HepG2 (cell line): ENCODE data around the gene NEGR1. TPM values are rescaled to one million over a fixed set of nuclear protein-coding genes. Genes with fewer than 3 reads are reported as not detected.

Source experiments
- ATAC-seq: fragments of 200-7000 bp; cut with Tn5 transposase; 3 replicates; pipeline ENCODE4 v1.9.1; 2020; ENCODE audit warnings: mild to moderate bottlenecking, moderate library complexity
- BruUV-seq: library from RNA; stranded (reverse); fragments of 400-500 nt; replicated peaks from 2 replicates; lab custom pipeline; 2021; lab: Mats Ljungman, UMichigan
- CTCF ChIA-PET: fragments of 300-600 bp; formaldehyde crosslinking; extraction: SDS; loops from one replicate; lab custom pipeline; 2021; ENCODE audit warnings: low total read pairs, inconsistent platforms, low intra/inter-chr PET ratio; lab: Yijun Ruan, JAX
- POLR2A ChIA-PET: fragments of 350-600 bp; sonication (Branson Sonifier 250); formaldehyde crosslinking; loops from one replicate; lab custom pipeline; 2020; ENCODE audit warnings: antibody characterized with exemption, inconsistent platforms; lab: Yijun Ruan, JAX
- DNase-seq: peaks from one replicate; pipeline ENCODE4 v3.0.0-alpha.2; 2015; ENCODE audit warnings: low spot score
- FAIRE-seq: peaks from 3 replicates; lab custom pipeline; 2011; peaks lifted over from hg19 to GRCh38; lab: Jason Lieb, UNC
- H2AFZ ChIP-seq: one replicate; pipeline ENCODE4 v1.6.1; 2011; ENCODE audit warnings: low read length, inconsistent platforms
- H3K27ac ChIP-seq: fragments of 300-600 bp; 3 replicates; pipeline ENCODE4 v1.8.0; 2011; ENCODE audit warnings: mixed run types, mild to moderate bottlenecking, mixed read lengths, low read length, inconsistent platforms; ENCODE audit not compliant: insufficient read depth; ENCODE audit errors: extremely low read length
- H3K27me3 ChIP-seq, 2 experiments: fragments of 200-600 bp in 1 of 2; 2 replicates in 1 of 2; 3 replicates in 1 of 2; pipeline versions ENCODE4 v1.6.0 to v1.8.0; 2011; ENCODE audit warnings: low read length in 2 of 2, mild to moderate bottlenecking in 2 of 2, moderate library complexity in 2 of 2, inconsistent platforms in 1 of 2; ENCODE audit not compliant: insufficient read depth in 2 of 2, control insufficient read depth in 1 of 2
- H3K36me3 ChIP-seq, 2 experiments: fragments of 200-600 bp in 1 of 2; replicated peaks in 1 of 2; 2 replicates in 1 of 2; 3 replicates in 1 of 2; pipeline versions ENCODE4 v1.5.1 to v1.8.0; 2011; ENCODE audit warnings: low read length in 2 of 2, inconsistent platforms in 1 of 2; ENCODE audit not compliant: insufficient read depth in 2 of 2, control insufficient read depth in 1 of 2
- H3K4me1 ChIP-seq: 2 replicates; pipeline ENCODE4 v1.5.1; 2012; ENCODE audit warnings: low read length, inconsistent platforms; ENCODE audit not compliant: insufficient read depth
- H3K4me2 ChIP-seq: 2 replicates; pipeline ENCODE4 v1.6.0; 2011; ENCODE audit warnings: low read depth, low read length, inconsistent platforms
- H3K4me3 ChIP-seq, 3 experiments: fragments of 200-600 bp in 1 of 3; sonication (generic), shearing (Covaris generic) in 1 of 3; replicated peaks in 1 of 3; 2 replicates each; pipeline ENCODE4 v1.5.1; 2011 to 2016; ENCODE audit warnings: low read length in 3 of 3, inconsistent platforms in 2 of 3, low read depth in 2 of 3, mild to moderate bottlenecking in 2 of 3, control low read depth in 1 of 3, mixed read lengths in 1 of 3; ENCODE audit not compliant: insufficient read depth in 1 of 3
- H3K79me2 ChIP-seq: one replicate; pipeline ENCODE4 v1.6.1; 2011; ENCODE audit warnings: low read length, inconsistent platforms; ENCODE audit not compliant: insufficient read depth
- H3K9ac ChIP-seq: 2 replicates; pipeline ENCODE4 v1.6.0; 2011; ENCODE audit warnings: mild to moderate bottlenecking, low read depth, low read length, inconsistent platforms; ENCODE audit not compliant: insufficient read depth
- H3K9me3 ChIP-seq: 2 replicates; pipeline ENCODE4 v1.5.1; 2012; ENCODE audit warnings: mild to moderate bottlenecking, low read length
- H4K20me1 ChIP-seq: 2 replicates; pipeline ENCODE4 v1.6.0; 2011; ENCODE audit warnings: inconsistent platforms, mild to moderate bottlenecking, low read length, moderate library complexity; ENCODE audit not compliant: insufficient read depth
- ARNT ChIP-seq: fragments of 450-650 bp; IDR thresholded peaks from 2 replicates; pipeline ENCODE4 v1.6.1; 2017
- BORCS8-MEF2B ChIP-seq: sonication (generic); formaldehyde crosslinking; IDR thresholded peaks from 2 replicates; pipeline ENCODE4 v1.8.0; 2022; ENCODE audit warnings: mild to moderate bottlenecking, missing genetic modification reagents
- MAFK ChIP-seq, 2 experiments: IDR thresholded peaks in 1 of 2; conservative IDR thresholded peaks in 1 of 2; 2 replicates each; pipeline ENCODE4 v1.6.1; 2011; ENCODE audit warnings: improper control_type of control experiment in 2 of 2, low read length in 2 of 2
- RBAK ChIP-seq: sonication (generic); formaldehyde crosslinking; IDR thresholded peaks from 2 replicates; pipeline ENCODE4 v1.5.1; 2020; ENCODE audit warnings: mild to moderate bottlenecking, missing genetic modification reagents
- TEAD3 ChIP-seq: optimal IDR thresholded peaks from 2 replicates; pipeline ENCODE3; 2016; ENCODE audit warnings: borderline replicate concordance
- ZMYM3 ChIP-seq: sonication (generic); formaldehyde crosslinking; IDR thresholded peaks from 2 replicates; pipeline ENCODE4 v1.5.1; 2020; ENCODE audit warnings: mild to moderate bottlenecking, missing genetic modification reagents
- ZNF260 ChIP-seq: sonication (generic); formaldehyde crosslinking; IDR thresholded peaks from 2 replicates; pipeline ENCODE4 v1.4.0; 2020; ENCODE audit warnings: missing genetic modification reagents, low read depth, mild to moderate bottlenecking, borderline replicate concordance
- ZNF34 ChIP-seq: sonication (generic); formaldehyde crosslinking; IDR thresholded peaks from 2 replicates; pipeline ENCODE4 v1.4.0; 2020; ENCODE audit warnings: mild to moderate bottlenecking, missing genetic modification reagents, borderline replicate concordance
- ZNF615 ChIP-seq: sonication (generic); formaldehyde crosslinking; IDR thresholded peaks from 2 replicates; pipeline ENCODE4 v1.5.0; 2020; ENCODE audit warnings: mild to moderate bottlenecking, missing genetic modification reagents, borderline replicate concordance
- ZNF652 ChIP-seq: IDR thresholded peaks from 2 replicates; pipeline ENCODE4 v1.6.1; 2016; ENCODE audit warnings: low read depth, borderline replicate concordance
- ZNF703 ChIP-seq: sonication (generic); formaldehyde crosslinking; IDR thresholded peaks from 2 replicates; pipeline ENCODE4 v1.5.1; 2020; ENCODE audit warnings: missing genetic modification reagents, mild to moderate bottlenecking, moderate library complexity, borderline replicate concordance
- ZSCAN12 ChIP-seq: sonication (generic); formaldehyde crosslinking; IDR thresholded peaks from 2 replicates; pipeline ENCODE4 v1.9.0; 2021; ENCODE audit warnings: mild to moderate bottlenecking, missing genetic modification reagents
- in situ Hi-C: cut with HindIII; loops from 2 replicates; pipeline ENCODE4 v1.10.0; 2017; ENCODE audit warnings: low pct_unique_long_range_greater_than_20kb; ENCODE audit not compliant: extremely low pct_ligation_motif_present
- intact Hi-C: fragments of 100-400 bp; cut with micrococcal nuclease; formaldehyde crosslinking; loops from one replicate; pipeline ENCODE4 v1.10.0; 2022; ENCODE audit not compliant: unreplicated experiment
- polyA plus RNA-seq, 8 experiments: library from polyadenylated mRNA; depleted of rRNA in 3 of 8; stranded (reverse) in 7 of 8; unstranded in 1 of 8; fragments of >200 nt; fragmentation: Illumina TruSeq in 4 of 8; extraction: Trizol in 4 of 8; gene quantifications; 2 replicates each; pipeline versions ENCODE4 v1.2.1 to v1.2.3, GENCODE V29; 2011 to 2016; ENCODE audit warnings: low read depth in 4 of 8, missing spikeins in 1 of 8, mixed read lengths in 1 of 8; ENCODE audit not compliant: insufficient read depth in 1 of 8
- total RNA-seq, 5 experiments: library from RNA; depleted of rRNA; stranded (reverse); fragments of >200 nt; fragmentation: Illumina TruSeq; extraction: Trizol; gene quantifications; 2 replicates each; pipeline ENCODE4 v1.2.3, GENCODE V29; 2016; ENCODE audit warnings: low read depth in 1 of 5
- TF ChIP-seq, protein P1 (sequence below): sonication (generic); formaldehyde crosslinking; IDR thresholded peaks from 2 replicates; pipeline ENCODE4 v1.5.1; 2020; ENCODE audit warnings: missing genetic modification reagents, mild to moderate bottlenecking, borderline replicate concordance
- TF ChIP-seq, protein P2 (sequence below): sonication (generic); formaldehyde crosslinking; IDR thresholded peaks from 2 replicates; pipeline ENCODE4 v1.9.0; 2021; ENCODE audit warnings: missing genetic modification reagents, borderline replicate concordance
- TF ChIP-seq, protein P3 (sequence below): IDR thresholded peaks from 2 replicates; pipeline ENCODE4 v1.6.1; 2016; ENCODE audit warnings: low read depth, missing genetic modification reagents, missing compliant biosample characterization
- TF ChIP-seq, protein P4 (sequence below): sonication (generic); formaldehyde crosslinking; IDR thresholded peaks from 2 replicates; pipeline ENCODE4 v1.8.1; 2023; ENCODE audit warnings: mild to moderate bottlenecking, missing genetic modification reagents

The NEGR1 gene
- total and polyA plus RNA-seq, 2 of the 13 experiments (the other 11 are each of a cell fraction or from before 2014, with no cell fraction given), result not detected

DNA sequence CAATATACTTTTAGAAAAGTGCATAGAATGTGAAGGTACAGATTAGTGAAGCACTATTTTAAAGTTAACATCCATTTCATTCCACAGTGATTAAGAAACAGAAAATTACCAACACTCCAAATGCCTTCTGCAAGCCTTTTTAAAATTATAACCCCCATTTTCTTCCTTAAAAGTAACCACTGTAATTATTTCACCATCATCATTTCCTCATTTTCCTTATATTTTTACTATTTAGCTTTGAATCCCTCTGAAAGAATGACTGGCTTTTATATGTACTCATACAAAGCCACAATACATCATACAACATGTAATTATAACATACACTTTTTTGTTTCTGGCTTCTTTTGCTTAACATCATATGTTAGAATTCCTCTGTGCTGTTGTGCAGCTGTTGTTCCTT lies 6.5 kb upstream of the NEGR1 start:
- BruUV-seq, result no TSS peak
- FAIRE-seq (no peak), ATAC-seq (no peak), DNase-seq (no peak)
- Histone ChIP-seq H3K9ac (no peak overlapping the region), H4K20me1 (no peaks in the 10 kb centered on the region), H3K9me3 (no peaks in the 10 kb centered on the region), H3K4me3 (no peak overlapping the region), H2AFZ (no peak overlapping the region), H3K4me1 (peaks cover 11% of the 10 kb centered on the region), H3K36me3 (no peaks in the 10 kb centered on the region), H3K4me2 (no peak overlapping the region), H3K79me2 (no peaks in the 10 kb centered on the region), H3K27me3 (peaks cover 0 to 15% of the 10 kb centered on the region in 2 experiments; a peak in 4 of 5 replicates), H3K27ac (no peak overlapping the region)
- ChIA-PET CTCF (no interaction called here), POLR2A (no interaction called here)
- in situ Hi-C loops, result no loop called here
- intact Hi-C loops, result no loop called here
- TF ChIP-seq, protein P1, sequence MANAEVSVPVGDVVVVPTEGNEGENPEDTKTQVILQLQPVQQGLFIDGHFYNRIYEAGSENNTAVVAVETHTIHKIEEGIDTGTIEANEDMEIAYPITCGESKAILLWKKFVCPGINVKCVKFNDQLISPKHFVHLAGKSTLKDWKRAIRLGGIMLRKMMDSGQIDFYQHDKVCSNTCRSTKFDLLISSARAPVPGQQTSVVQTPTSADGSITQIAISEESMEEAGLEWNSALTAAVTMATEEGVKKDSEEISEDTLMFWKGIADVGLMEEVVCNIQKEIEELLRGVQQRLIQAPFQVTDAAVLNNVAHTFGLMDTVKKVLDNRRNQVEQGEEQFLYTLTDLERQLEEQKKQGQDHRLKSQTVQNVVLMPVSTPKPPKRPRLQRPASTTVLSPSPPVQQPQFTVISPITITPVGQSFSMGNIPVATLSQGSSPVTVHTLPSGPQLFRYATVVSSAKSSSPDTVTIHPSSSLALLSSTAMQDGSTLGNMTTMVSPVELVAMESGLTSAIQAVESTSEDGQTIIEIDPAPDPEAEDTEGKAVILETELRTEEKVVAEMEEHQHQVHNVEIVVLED (CRISPR knock-in tag), result no peak
- TF ChIP-seq, protein P2, sequence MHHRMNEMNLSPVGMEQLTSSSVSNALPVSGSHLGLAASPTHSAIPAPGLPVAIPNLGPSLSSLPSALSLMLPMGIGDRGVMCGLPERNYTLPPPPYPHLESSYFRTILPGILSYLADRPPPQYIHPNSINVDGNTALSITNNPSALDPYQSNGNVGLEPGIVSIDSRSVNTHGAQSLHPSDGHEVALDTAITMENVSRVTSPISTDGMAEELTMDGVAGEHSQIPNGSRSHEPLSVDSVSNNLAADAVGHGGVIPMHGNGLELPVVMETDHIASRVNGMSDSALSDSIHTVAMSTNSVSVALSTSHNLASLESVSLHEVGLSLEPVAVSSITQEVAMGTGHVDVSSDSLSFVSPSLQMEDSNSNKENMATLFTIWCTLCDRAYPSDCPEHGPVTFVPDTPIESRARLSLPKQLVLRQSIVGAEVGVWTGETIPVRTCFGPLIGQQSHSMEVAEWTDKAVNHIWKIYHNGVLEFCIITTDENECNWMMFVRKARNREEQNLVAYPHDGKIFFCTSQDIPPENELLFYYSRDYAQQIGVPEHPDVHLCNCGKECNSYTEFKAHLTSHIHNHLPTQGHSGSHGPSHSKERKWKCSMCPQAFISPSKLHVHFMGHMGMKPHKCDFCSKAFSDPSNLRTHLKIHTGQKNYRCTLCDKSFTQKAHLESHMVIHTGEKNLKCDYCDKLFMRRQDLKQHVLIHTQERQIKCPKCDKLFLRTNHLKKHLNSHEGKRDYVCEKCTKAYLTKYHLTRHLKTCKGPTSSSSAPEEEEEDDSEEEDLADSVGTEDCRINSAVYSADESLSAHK (CRISPR knock-in tag), result no peak
- TF ChIP-seq RBAK (CRISPR knock-in tag), result no peak
- no peak for TF ChIP-seq ARNT
- TF ChIP-seq, protein P3, sequence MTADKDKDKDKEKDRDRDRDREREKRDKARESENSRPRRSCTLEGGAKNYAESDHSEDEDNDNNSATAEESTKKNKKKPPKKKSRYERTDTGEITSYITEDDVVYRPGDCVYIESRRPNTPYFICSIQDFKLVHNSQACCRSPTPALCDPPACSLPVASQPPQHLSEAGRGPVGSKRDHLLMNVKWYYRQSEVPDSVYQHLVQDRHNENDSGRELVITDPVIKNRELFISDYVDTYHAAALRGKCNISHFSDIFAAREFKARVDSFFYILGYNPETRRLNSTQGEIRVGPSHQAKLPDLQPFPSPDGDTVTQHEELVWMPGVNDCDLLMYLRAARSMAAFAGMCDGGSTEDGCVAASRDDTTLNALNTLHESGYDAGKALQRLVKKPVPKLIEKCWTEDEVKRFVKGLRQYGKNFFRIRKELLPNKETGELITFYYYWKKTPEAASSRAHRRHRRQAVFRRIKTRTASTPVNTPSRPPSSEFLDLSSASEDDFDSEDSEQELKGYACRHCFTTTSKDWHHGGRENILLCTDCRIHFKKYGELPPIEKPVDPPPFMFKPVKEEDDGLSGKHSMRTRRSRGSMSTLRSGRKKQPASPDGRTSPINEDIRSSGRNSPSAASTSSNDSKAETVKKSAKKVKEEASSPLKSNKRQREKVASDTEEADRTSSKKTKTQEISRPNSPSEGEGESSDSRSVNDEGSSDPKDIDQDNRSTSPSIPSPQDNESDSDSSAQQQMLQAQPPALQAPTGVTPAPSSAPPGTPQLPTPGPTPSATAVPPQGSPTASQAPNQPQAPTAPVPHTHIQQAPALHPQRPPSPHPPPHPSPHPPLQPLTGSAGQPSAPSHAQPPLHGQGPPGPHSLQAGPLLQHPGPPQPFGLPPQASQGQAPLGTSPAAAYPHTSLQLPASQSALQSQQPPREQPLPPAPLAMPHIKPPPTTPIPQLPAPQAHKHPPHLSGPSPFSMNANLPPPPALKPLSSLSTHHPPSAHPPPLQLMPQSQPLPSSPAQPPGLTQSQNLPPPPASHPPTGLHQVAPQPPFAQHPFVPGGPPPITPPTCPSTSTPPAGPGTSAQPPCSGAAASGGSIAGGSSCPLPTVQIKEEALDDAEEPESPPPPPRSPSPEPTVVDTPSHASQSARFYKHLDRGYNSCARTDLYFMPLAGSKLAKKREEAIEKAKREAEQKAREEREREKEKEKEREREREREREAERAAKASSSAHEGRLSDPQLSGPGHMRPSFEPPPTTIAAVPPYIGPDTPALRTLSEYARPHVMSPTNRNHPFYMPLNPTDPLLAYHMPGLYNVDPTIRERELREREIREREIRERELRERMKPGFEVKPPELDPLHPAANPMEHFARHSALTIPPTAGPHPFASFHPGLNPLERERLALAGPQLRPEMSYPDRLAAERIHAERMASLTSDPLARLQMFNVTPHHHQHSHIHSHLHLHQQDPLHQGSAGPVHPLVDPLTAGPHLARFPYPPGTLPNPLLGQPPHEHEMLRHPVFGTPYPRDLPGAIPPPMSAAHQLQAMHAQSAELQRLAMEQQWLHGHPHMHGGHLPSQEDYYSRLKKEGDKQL, result no peak
- no peak for TF ChIP-seq MAFK (conservative IDR thresholded peaks at IDR 0.05 in 1 of 2, IDR thresholded peaks at IDR 0.05 in 1 of 2; ENCODE audit: low read length in 2 of 2)
- TF ChIP-seq, protein P4, sequence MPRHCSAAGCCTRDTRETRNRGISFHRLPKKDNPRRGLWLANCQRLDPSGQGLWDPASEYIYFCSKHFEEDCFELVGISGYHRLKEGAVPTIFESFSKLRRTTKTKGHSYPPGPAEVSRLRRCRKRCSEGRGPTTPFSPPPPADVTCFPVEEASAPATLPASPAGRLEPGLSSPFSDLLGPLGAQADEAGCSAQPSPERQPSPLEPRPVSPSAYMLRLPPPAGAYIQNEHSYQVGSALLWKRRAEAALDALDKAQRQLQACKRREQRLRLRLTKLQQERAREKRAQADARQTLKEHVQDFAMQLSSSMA, result no peak
- no peak for TF ChIP-seq ZNF34
- no peak for TF ChIP-seq TEAD3 (CRISPR knock-in tag)
- TF ChIP-seq ZMYM3 (CRISPR knock-in tag), result no peak
- TF ChIP-seq ZNF260 (CRISPR knock-in tag), result no peak
- TF ChIP-seq ZNF615, result no peak
- no peak for TF ChIP-seq ZNF652 (CRISPR knock-in tag)
- TF ChIP-seq ZSCAN12 (CRISPR knock-in tag), result no peak
- no peak for TF ChIP-seq BORCS8-MEF2B (CRISPR knock-in tag)
- TF ChIP-seq ZNF703 (CRISPR knock-in tag), result no peak
